Effector memory CD8-positive, alpha-beta T cell (primary cell): Measurements from ENCODE around the gene SNED1.

Source experiments
- ATAC-seq: fragments of 150-1000 bp; cut with Tn5 transposase; replicated peaks from 2 replicates; pipeline ENCODE4 v1.10.0; 2021; ENCODE audit warnings: mild to moderate bottlenecking, moderate library complexity
- DNase-seq, 3 experiments: peaks; one replicate each; pipeline ENCODE4 v3.0.0; 2021
- H3K27ac Mint-ChIP-seq, 2 donors: one replicate each; pipeline ENCODE4 v1.8.0; 2022; ENCODE audit warnings: mild to moderate bottlenecking in 2 of 2, mixed read lengths in 2 of 2, moderate library complexity in 2 of 2
- H3K27me3 Mint-ChIP-seq, 2 donors: one replicate each; pipeline ENCODE4 v1.8.0; 2022; ENCODE audit warnings: mixed read lengths in 2 of 2
- H3K36me3 Mint-ChIP-seq: one replicate; pipeline ENCODE4 v1.8.0; 2022; ENCODE audit warnings: mild to moderate bottlenecking, moderate library complexity, mixed read lengths; ENCODE audit not compliant: insufficient read depth
- H3K4me1 Mint-ChIP-seq, 2 donors: one replicate each; pipeline ENCODE4 v1.8.0; 2022; ENCODE audit warnings: low read depth in 2 of 2, mixed read lengths in 2 of 2
- H3K4me3 Mint-ChIP-seq, 2 donors: one replicate each; pipeline ENCODE4 v1.8.0; 2022; ENCODE audit warnings: mild to moderate bottlenecking in 2 of 2, mixed read lengths in 2 of 2, moderate library complexity in 2 of 2
- H3K9me3 Mint-ChIP-seq, 2 donors: one replicate each; pipeline ENCODE4 v1.8.0; 2022; ENCODE audit warnings: mixed read lengths in 2 of 2

SNED1 gene

DNA sequence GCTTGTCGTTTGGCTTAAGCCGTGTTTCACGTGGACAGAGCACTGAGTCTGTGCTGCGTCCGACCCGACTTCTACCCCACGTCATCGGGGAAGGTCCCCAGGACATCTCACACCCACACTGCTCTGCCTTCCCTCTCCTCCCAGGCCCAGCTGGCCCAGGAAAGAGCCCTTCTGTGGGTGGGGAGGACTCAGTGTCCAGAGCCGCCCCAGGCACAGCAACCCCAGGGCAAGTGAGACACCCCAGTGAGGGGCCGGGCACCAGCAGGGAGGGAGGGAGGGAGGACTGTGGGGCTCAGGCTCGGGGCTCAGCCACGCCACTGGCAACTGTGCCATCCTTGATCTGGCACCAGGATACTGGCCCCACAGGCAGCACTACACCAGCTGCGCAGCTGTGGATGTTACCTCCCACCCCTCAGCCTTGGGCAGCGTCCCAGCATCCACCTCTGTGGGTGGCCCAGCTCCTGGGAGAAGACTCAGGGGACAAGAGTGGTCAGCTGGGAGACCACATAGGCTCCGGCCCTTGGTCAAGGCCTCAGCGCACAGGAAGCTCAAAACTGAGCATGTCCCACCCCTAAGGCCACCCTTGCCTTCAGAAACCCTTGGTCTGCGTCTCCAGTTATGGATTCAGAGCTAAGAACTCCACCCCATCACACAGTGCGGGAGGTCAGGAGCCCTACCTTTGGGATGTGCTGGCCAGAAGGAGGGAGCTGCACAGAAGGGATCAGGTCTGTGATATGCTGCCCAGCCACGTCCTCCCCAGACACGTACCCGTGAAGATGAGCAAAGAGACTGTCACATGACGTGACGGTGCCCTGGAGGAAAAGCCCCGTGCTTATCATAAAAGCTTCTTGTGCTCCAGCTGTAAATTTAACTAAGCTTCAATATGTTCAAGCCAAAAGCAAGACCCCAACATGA is 139.1 kb downstream of the SNED1 start:
- H3K4me3 Mint-ChIP-seq: no peak overlapping the region
- no peak for ATAC-seq
- H3K4me1 Mint-ChIP-seq: peaks cover 0 to 8% of the 10 kb centered on the region in 2 donors
- DNase-seq: no peak
- no peak overlapping the region for H3K27ac Mint-ChIP-seq
- H3K9me3 Mint-ChIP-seq: no peaks in the 10 kb centered on the region
- H3K36me3 Mint-ChIP-seq: peaks cover 3% of the 10 kb centered on the region
- no peaks in the 10 kb centered on the region for H3K27me3 Mint-ChIP-seq

DNA sequence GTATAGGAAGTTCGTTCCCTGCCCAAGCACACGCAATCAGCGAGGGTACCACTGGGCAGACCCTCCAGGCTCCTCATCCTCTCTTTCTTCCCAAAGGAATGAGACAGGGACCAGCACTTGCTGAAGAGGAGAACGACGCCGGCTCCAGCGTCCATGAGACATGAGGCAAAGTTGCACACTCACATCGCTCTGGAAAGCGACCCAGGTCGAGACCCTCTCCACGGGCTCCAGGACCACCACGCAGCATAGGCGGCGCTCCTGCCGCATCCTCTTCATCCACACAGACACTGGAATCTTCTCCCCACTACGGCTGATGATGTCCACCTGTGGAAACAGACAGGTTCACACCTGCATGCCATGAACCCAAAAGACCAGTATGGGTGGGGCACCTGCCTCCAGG is 140.1 kb downstream of the SNED1 start:
- Mint-ChIP-seq H3K27ac (no peak overlapping the region), H3K4me1 (peaks cover 0 to 8% of the 10 kb centered on the region in 2 donors), H3K27me3 (no peaks in the 10 kb centered on the region), H3K36me3 (no peaks in the 10 kb centered on the region), H3K4me3 (no peak overlapping the region), H3K9me3 (no peaks in the 10 kb centered on the region)
- no peak for DNase-seq
- no peak for ATAC-seq

GRCh38 chr2:241139531-241140444 is 141.4 kb downstream of the SNED1 start:
- peaks cover 3% of the 10 kb centered on the region for H3K36me3 Mint-ChIP-seq
- H3K27ac Mint-ChIP-seq: no peak overlapping the region
- ATAC-seq: no peak

DNA sequence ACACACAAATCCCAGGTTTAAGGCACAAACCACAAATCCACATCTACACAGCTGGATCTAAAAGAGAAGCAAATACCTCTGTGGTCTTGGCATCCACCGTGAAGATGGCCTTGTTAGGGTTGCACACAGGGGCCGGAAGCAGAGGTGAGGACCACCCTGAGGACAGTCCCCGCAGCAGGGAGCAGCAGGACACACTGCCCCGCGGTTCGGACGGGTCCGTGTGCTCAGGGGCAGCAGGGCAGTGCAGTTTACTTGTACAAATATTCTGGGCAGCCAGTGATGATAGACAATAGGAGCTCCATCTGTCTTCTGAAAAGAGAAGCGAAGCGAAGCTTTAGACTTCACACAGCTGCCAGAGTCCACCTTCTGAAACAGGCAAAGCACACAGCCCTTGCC is 142.0 kb downstream of the SNED1 start:
- no peak for ATAC-seq
- H3K36me3 Mint-ChIP-seq: peaks cover 3% of the 10 kb centered on the region

More at GRCh38 chr2:241139531-241140444, 141.4 kb downstream of the SNED1 start:
- no peak overlapping the region for H3K4me3 Mint-ChIP-seq
- H3K9me3 Mint-ChIP-seq: no peaks in the 10 kb centered on the region
- H3K27me3 Mint-ChIP-seq: no peaks in the 10 kb centered on the region
- H3K4me1 Mint-ChIP-seq: peaks cover 0 to 12% of the 10 kb centered on the region in 2 donors
- no peak for DNase-seq

GRCh38 chr2:241141214-241141770 is 142.9 kb downstream of the SNED1 start:
- no peak overlapping the region for H3K4me3 Mint-ChIP-seq
- no peaks in the 10 kb centered on the region for H3K27me3 Mint-ChIP-seq
- H3K27ac Mint-ChIP-seq: peak overlapping the region in 1 of 2 donors; percentile 60
- DNase-seq (no peak), ATAC-seq (no peak)
- H3K4me1 Mint-ChIP-seq: peaks cover 0 to 12% of the 10 kb centered on the region in 2 donors
- H3K9me3 Mint-ChIP-seq: no peaks in the 10 kb centered on the region
- peaks cover 3% of the 10 kb centered on the region for H3K36me3 Mint-ChIP-seq

More for the DNA sequence above, 142.0 kb downstream of the SNED1 start:
- Mint-ChIP-seq H3K9me3 (no peaks in the 10 kb centered on the region), H3K27me3 (no peaks in the 10 kb centered on the region), H3K4me1 (peaks cover 0 to 12% of the 10 kb centered on the region in 2 donors), H3K4me3 (no peak overlapping the region), H3K27ac (no peak overlapping the region)
- DNase-seq: no peak

DNA sequence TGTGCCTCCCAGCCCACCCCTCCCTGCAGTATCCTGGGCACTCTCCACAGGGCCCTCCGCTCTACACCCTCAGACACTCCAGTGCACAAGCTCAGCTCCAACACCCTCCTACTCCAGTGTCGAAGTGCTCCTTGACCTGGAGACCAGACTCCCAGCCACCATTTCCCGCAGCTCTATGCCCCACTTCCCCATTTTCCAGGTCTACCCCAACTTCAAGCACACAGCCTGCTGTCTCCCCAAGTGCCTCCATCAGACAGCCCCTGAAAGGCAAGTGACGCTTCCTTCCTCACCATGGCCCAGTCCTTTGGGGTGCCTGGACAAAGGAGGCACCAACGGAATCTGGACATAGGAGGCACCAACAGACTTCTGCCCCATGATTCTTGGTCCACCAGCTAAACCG is 143.6 kb downstream of the SNED1 start:
- no peaks in the 10 kb centered on the region for H3K9me3 Mint-ChIP-seq
- peaks cover 0 to 12% of the 10 kb centered on the region in 2 donors for H3K4me1 Mint-ChIP-seq
- ATAC-seq (no peak), DNase-seq (no peak)
- H3K4me3 Mint-ChIP-seq: no peak overlapping the region
- H3K36me3 Mint-ChIP-seq: peaks cover 3% of the 10 kb centered on the region
- peak overlapping the region in 1 of 2 donors; percentile 60 for H3K27ac Mint-ChIP-seq
- no peaks in the 10 kb centered on the region for H3K27me3 Mint-ChIP-seq

GRCh38 chr2:241142593-241142992 is 144.2 kb downstream of the SNED1 start:
- no peak for ATAC-seq
- DNase-seq: no peak

More at GRCh38 chr2:241142593-241142992, 144.2 kb downstream of the SNED1 start:
- no peaks in the 10 kb centered on the region for H3K27me3 Mint-ChIP-seq
- H3K9me3 Mint-ChIP-seq: no peaks in the 10 kb centered on the region
- H3K4me3 Mint-ChIP-seq: no peak overlapping the region
- H3K4me1 Mint-ChIP-seq: peaks cover 0 to 12% of the 10 kb centered on the region in 2 donors
- H3K36me3 Mint-ChIP-seq: peaks cover 3% of the 10 kb centered on the region
- H3K27ac Mint-ChIP-seq: peak overlapping the region in 1 of 2 donors; percentile 60
